ENCODE results near the gene FASTK.
A peak's percentile ranks its signal among the peaks of the same experiment; 100 is the strongest.

FASTK gene

GRCh38 chr7:151099486-151100211, 19.0 kb upstream of the FASTK start:
- DNase-seq (ENCODE audit: low read depth in 3 of 3) = no peak

DNA sequence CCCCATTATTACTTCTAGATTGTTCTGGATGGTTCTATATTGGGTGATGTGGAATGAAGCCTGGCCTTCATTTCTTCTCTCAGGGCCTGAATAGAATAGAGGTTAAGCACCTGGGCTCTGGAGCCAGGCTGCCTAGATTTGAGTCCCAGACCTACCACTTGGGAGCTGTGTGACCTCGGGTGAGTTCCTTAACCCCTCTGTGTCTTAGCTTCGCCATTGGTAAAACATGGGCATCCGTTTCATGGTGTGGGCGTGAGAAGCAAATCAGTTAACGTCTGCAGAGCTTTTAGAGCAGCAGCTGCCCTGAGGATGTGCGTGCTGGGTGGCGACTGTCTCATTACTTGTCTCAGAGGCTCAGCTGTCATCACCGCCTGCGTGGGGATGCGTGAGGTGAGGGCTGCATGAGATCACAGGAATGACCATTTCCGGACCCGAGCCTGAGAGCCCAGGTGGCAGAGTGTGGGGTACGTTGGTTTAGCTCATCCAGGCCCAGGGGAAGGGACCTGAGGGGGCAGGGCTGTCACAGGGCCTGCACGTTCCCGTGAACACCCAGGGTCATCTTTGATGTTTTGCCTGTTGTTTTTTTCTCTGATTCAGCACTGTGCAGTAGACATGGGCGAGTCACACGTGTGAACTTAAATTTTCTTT, 15.3 kb upstream of the FASTK start:
- no peak for DNase-seq (ENCODE audit: low read depth in 3 of 3)

DNA sequence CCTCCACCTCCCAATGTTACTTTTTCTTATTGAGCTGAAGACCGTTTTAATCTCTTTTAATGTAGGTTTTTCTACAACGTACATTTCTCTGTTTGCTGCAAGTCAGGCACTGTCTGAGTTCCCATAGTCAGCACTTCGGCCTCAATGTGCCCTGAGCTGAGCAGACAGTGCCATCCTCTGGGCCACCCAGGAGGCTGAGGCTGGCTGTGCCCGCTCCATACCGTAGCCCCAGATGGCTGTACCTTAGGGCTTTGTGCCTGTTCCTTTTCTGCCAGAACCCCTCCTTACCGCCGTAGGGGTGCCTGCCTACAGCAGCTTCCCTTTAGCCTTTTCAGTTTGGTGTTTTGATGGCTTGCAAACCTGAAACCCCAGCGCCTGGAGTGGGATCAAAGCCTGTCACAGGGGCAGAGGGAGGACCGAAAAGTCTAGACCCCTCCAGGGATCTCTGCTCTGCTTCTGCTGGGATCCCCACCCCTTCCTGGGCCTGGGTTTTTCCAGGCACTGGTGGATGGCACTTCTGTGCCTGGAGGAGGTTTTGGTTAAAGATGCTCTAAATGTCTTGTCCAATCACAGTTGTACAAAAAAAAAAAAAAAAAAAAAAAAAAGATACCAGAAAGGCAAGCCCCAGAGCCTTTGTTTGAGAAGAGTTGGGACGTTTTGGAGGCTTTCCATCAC, 14.7 kb upstream of the FASTK start:
- no peak for DNase-seq (ENCODE audit: low read depth in 3 of 3)

DNA sequence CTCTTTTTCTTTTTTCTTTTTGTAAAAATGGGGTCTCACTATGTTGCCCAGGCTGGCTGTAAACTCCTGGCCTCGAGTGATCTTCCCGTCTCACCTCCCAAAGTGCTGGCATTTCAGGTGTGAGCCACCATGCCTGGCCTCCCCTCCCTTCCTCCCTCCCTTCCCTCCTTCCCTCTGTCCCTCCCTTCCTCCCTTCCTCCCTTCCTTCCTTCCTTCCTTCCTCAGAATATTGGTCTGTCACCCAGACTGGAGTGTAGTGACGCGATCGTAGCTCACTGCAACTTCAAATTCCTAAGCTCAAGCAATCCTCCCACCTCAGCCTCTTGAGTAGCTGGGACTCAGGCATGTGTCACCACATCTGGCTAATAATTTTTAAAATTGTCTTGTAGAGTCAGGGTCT, 14.1 kb upstream of the FASTK start:
- DNase-seq (ENCODE audit: low read depth in 3 of 3) = no peak

GRCh38 chr7:151093748-151094147, 13.1 kb upstream of the FASTK start:
- no peak for DNase-seq (ENCODE audit: low read depth in 3 of 3)

GRCh38 chr7:151091988-151092387, 11.4 kb upstream of the FASTK start:
- DNase-seq (ENCODE audit: low read depth in 3 of 3) = no peak

- no peak for DNase-seq (ENCODE audit: low read depth in 3 of 3)
Observed at GRCh38 chr7:151091431-151091830, 10.8 kb upstream of the FASTK start.

DNA sequence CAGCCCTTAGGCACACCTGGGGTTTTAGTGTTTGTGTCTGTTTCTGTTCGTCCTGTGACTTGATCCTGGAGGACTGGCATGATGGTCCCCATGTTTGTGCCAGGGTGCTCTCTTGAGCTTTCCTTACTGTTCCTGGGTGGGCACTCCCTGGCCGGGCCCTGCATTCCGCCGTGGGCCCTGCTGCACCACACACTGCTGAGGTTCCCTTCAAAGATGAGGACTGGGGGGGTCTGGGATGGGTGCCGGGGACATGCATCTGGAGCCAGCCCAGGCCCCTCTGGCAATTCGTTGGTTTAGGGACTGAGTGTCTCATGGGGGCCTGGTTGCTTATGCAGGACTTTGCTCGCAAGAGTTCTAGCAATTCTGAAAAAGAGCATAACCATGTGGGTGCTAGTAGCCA, 10.4 kb upstream of the FASTK start:
- no peak for DNase-seq (ENCODE audit: low read depth in 3 of 3)

DNA sequence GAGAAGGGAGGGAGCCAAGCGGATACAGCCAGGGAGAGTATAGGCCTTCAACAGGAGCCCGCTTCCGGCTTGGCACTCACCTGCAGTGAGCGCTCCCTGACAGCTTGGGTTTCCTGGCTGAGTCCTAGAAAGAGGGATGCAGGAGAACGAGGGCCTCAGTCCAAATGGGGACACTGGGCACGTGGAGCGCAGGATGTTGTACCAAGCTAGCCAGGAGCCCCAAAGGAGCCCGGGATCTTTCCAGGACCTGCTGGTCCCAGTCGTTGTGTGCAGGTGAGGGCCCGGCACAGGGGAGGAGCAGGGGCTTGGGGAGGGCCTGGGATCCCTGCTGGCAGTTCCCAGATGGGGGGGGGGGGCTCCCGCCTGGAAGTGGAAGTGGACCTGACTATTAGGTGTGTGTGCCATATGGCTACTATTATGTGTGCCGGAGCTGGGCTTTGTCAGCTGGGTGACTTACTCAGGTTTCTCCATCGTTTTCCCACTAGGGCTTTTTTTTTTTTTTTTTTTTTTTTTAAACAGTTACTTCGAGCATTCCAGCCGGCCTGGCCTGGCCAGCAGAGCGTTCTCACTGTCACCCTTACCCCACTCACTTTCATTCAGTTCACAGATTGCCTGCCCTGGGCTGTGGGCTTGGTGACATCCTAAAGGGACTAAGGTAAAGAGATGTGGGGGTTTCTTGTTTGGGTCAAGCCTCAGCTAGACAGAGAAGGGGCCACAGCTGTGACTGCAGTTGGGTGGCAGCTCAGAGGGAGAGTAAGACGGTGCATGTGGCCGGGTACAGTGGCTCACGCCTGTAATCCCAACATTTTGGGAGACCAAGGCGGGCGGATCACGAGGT, 9.5 kb upstream of the FASTK start:
- no peak for DNase-seq (ENCODE audit: low read depth in 3 of 3)

DNA sequence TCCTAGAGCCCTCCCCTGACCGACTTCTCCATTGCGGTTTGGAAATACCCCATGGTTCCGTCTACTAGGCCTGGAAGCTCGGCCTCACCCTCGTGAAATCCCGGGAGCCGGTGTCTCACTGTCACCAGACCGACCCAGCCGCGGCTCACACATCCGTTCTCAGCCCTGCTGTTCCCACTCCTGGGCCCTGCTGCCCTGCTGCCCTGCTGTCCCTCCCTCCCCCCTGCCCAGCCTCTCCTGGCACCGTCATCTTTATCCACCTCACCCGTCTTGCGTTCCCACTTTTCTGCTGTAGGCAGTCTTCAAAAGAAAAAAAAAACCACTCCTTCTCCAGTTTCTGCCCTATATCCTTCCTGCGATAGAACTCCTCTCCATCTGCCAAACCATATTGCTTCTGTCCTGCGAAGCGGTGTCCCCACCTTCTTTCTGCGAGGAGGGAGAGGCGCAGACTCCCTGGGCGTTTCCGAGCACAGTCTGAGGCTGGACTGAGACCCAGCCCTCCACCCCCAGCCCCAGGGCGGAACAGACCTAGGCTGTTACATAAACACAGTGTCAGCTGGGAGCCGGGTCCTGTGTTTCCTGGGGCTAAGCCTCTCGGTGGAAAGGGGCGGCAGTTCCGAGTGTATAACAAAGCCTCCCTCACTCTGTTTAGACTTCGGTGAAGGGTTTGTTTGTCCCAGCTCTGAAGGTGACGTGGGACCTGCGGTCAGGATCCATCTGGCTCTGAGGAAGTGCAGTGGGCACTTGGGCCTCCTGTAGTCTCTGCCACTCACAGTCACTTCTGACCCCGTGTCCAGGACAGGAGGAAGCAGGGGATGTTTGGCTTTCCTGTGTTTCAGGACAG, 8.5 kb upstream of the FASTK start:
- no peak for DNase-seq (ENCODE audit: low read depth in 3 of 3)

- no peak for DNase-seq (ENCODE audit: low read depth in 3 of 3)
Observed at GRCh38 chr7:151088019-151088855, 7.6 kb upstream of the FASTK start.

DNA sequence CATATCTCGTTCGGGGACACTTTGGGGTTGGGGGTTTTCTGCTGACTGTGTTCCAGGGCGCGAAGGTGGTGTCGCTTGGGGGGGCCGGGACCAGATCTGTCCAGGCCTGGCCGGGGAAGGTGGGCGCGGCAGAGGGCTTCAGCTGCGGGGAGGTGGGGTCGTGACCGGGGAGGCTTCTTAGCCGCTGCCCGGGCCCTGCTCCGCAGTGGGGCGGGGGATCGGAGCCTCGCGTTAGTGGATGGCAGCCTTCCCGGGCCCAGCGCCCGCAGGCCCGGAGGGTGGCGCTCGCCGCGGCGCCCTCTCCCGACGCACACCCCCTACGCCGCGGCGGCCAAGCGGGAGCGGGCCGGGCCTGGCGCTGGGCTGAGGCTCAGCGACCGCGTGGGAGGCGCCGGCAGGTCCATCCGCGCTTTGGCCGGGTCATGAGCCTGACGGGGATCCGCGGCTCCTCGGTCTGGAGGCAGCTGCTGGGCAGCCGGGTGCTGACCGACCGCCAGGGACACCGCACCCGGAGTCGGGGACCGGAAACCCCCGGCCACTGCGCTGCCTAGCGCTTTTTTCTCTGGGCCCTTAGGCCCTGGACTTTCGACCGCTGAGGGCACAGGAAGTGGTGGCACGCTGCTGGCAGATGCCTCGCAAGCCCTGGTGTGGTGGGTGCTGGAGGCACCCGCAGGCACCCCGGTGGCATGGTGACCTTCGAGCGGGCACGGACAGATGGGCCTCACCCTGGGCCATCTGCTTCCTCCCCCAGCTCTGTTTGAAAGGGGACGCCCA, 6.8 kb upstream of the FASTK start:
- DNase-seq (ENCODE audit: low read depth in 3 of 3) = no peak

- no peak for DNase-seq (ENCODE audit: low read depth in 3 of 3)
Observed at GRCh38 chr7:151086802-151087244, 6.2 kb upstream of the FASTK start.

GRCh38 chr7:151085691-151086620, 5.3 kb upstream of the FASTK start, which contains the start of gene AGAP3:
TSS of gene AGAP3 (plus strand) at chr7:151086475. CDS start at chr7:151086742, 267 bp downstream.
- DNase-seq (ENCODE audit: low read depth in 3 of 3) = no peak

DNA sequence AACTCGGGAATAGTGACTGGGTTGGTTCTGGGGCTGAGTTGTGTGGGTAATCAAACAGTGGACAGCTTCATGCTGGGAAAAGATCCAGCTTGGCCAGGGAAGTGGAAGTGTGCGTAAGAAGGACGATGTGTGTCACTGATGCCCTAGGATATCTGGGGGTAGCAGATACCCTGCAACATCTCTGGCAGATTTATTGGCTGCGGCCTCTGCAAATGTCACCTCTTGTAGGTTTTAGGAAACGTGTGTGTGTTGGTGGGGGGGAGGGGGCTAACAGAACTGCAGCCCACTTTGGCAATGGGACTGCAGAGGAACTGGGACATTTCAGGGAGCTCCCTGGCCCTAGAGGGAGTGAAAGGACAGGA, 4.7 kb upstream of the FASTK start:
- DNase-seq (ENCODE audit: low read depth in 3 of 3) = no peak

DNA sequence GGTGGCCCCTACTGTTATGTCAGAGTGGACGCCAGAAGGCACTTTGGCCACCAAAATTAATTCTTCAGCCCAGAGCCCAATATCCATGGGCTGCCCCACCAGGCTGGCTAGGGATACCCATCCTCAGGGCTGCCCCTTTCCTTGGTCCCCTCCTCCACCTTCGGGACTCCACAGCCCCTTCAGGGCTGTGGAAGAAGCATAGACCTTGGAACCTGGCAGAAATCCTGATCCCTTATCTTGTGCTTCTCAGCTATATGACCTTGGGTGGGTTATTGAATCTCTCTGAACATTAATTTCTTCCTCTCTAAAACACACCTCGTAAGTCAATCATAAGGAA, 3.2 kb upstream of the FASTK start:
- DNase-seq (ENCODE audit: low read depth in 3 of 3) = no peak

DNA sequence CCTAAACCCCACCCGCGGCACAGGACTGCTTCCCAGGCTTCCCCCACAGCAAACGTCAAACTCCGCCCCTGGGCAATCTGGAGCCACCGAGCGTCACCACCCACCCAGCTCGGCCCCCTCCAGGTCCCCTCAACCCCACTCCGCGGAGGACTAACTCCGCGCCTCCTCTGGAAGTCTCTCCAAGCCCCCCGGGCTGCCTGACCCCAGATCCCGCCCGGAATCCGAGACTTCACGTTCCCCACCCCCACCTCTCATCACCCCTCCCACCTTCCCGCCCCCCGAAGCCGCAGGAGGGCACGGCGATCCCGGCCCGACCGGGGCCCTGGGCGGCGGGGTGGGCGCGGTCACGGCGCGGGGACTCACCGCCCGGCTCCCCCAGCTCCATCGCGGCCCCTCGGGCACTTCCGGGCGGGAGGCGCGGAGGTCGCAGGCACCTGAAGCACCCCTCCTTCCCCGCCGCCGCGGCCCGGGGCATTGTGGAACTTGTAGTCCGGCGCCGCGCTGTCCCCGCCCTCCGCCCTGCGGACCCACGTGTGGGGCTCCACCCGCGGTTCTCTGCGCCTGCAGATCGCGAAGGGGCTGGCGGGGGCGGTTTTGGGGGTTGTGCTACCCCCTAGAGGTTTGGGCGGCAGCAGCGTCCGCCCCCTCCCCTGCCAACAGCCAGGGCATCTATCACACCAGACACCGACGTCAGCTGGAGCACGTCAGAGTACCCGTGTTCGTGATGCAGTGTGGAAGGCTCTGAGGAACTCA, 2.6 kb upstream of the FASTK start, which contains the start of gene TMUB1:
TSS of gene TMUB1 (minus strand) at position 423 of the 753 bp plus-strand sequence. CDS start 930 bp downstream, outside the sequence.
- DNase-seq (ENCODE audit: low read depth in 3 of 3) = peak; percentile 61 to 75 (median 68)
